ENCODE data around the gene KIF26B.

Gene KIF26B

DNA sequence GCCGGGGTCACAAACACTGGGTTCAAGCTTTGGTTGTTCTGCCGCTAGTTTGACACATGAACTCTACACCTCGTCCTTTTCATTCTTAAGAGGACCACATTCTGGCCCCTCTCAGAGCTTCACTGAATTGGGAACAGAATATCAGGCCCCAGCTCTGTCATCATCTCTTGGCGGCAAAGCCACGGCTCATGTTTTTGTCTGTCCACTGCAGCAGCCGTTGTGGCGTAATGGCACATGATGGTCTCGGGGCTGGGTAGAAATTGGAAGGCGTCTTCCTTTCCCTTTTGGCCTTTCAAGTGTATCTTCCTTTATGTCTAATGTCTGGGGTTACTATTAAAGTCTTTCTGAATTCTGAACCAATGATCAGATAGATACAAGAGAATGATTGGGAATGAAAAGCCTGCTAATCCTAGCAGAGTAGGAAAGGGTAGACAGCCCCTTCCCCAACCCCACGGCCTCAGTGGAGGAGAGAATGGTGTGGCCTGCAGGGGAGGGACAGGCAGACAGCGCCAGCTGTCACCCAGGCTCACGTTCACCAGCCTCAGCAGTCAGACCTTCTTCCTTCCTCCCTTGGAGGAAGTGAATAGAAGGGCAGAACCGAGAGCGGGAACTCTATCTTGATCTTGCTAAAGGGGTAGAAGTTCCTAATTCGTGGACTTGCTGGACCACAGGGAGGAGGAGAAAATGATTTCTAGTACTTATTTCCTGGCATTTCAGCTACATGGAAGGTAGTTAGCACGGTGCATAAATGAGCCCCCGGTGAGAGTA is 498.1 kb downstream of the KIF26B start:
- peaks cover 5% of the 10 kb centered on the region for H3K27me3 ChIP-seq (ENCODE audit: insufficient read depth, low read depth, severe bottlenecking)
- H3K4me3 ChIP-seq (ENCODE audit: low read depth, low read length) = no peak overlapping the region
- no peaks in the 10 kb centered on the region for H3K9me3 ChIP-seq (ENCODE audit: severe bottlenecking)
- no peak for DNase-seq
- H3K36me3 ChIP-seq = no peaks in the 10 kb centered on the region
- no peak overlapping the region for H3K27ac ChIP-seq
- TF ChIP-seq, protein P1, sequence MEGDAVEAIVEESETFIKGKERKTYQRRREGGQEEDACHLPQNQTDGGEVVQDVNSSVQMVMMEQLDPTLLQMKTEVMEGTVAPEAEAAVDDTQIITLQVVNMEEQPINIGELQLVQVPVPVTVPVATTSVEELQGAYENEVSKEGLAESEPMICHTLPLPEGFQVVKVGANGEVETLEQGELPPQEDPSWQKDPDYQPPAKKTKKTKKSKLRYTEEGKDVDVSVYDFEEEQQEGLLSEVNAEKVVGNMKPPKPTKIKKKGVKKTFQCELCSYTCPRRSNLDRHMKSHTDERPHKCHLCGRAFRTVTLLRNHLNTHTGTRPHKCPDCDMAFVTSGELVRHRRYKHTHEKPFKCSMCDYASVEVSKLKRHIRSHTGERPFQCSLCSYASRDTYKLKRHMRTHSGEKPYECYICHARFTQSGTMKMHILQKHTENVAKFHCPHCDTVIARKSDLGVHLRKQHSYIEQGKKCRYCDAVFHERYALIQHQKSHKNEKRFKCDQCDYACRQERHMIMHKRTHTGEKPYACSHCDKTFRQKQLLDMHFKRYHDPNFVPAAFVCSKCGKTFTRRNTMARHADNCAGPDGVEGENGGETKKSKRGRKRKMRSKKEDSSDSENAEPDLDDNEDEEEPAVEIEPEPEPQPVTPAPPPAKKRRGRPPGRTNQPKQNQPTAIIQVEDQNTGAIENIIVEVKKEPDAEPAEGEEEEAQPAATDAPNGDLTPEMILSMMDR (IDR thresholded peaks at IDR 0.05; ENCODE audit: low read depth, low read length) = no peak

DNA sequence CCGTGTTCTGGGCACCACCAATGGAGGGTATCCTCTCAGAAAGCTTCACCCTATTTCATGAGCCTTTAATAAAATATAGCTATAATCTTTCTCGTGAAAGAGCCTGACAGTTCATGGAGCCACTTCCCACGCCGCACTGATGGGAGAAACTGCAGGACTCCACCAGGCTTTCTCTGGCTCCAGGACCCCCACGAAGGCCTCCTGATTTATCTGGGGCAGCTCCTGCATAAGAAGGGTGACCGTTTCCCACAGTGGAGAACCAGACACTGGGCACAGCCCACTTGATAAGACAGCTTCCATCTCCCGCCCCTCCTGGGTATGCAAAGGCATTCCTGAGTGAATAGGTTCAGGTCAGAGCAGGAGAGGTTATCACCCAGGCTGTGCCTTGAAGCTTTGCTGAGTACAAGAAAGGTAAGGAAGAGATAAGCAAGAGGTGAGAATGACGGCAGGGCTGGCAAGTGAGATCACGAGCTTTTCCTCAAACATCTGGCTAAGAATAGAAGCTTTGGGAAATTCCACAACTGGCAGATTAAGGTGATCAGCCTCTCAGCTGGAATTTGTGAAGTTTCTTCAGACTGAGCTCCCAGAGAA is 499.8 kb downstream of the KIF26B start:
- H3K36me3 ChIP-seq = no peaks in the 10 kb centered on the region
- H3K27ac ChIP-seq = no peak overlapping the region
- no peaks in the 10 kb centered on the region for H3K9me3 ChIP-seq (ENCODE audit: severe bottlenecking)
- DNase-seq = no peak
- no peak overlapping the region for H3K4me3 ChIP-seq (ENCODE audit: low read depth, low read length)
- TF ChIP-seq, protein P1 (IDR thresholded peaks at IDR 0.05; ENCODE audit: low read depth, low read length) = no peak
- H3K27me3 ChIP-seq (ENCODE audit: insufficient read depth, low read depth, severe bottlenecking) = peaks cover 4% of the 10 kb centered on the region

GRCh38 chr1:245656189-245656717 is 501.5 kb downstream of the KIF26B start:
- no peak for DNase-seq
- Histone ChIP-seq H3K36me3 (no peaks in the 10 kb centered on the region), H3K4me3 (ENCODE audit: low read depth, low read length) (no peak overlapping the region), H3K9me3 (ENCODE audit: severe bottlenecking) (no peaks in the 10 kb centered on the region), H3K27me3 (ENCODE audit: insufficient read depth, low read depth, severe bottlenecking) (no peaks in the 10 kb centered on the region), H3K27ac (no peak overlapping the region)
- TF ChIP-seq, protein P1 (IDR thresholded peaks at IDR 0.05; ENCODE audit: low read depth, low read length) = no peak

- no peak overlapping the region for H3K4me3 ChIP-seq (ENCODE audit: low read depth, low read length)
- no peak for DNase-seq
- TF ChIP-seq, protein P1 (IDR thresholded peaks at IDR 0.05; ENCODE audit: low read depth, low read length) = no peak
- no peaks in the 10 kb centered on the region for H3K27me3 ChIP-seq (ENCODE audit: insufficient read depth, low read depth, severe bottlenecking)
- H3K36me3 ChIP-seq = no peaks in the 10 kb centered on the region
- no peak overlapping the region for H3K27ac ChIP-seq
- no peaks in the 10 kb centered on the region for H3K9me3 ChIP-seq (ENCODE audit: severe bottlenecking)
These were observed 502.6 kb downstream of the KIF26B start for GRCh38 chr1:245657371-245657770.

DNA sequence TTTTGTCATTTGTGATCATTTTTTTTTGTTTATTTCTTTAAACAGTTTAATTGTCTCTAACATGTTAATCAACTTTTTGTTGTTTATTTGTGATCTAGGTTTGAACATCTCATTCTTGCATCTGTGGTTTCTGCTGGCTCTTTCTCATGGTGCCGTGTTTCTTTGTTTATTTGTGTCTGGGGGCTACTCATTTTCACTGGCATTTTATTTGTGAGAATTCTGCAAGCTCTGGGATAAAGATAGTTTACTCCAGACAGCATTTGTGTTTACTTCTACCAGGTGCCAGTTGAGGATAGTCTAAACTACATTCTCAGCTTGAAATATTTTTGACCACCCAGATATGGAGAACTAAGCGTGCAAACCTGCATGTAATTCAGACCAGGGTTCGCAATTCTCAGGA is 508.6 kb downstream of the KIF26B start:
- peaks cover 2% of the 10 kb centered on the region for H3K9me3 ChIP-seq (ENCODE audit: severe bottlenecking)
- no peaks in the 10 kb centered on the region for H3K27me3 ChIP-seq (ENCODE audit: insufficient read depth, low read depth, severe bottlenecking)
- no peak overlapping the region for H3K4me3 ChIP-seq (ENCODE audit: low read depth, low read length)
- no peak overlapping the region for H3K27ac ChIP-seq
- no peaks in the 10 kb centered on the region for H3K36me3 ChIP-seq
- TF ChIP-seq, protein P1 (IDR thresholded peaks at IDR 0.05; ENCODE audit: low read depth, low read length) = no peak
- no peak for DNase-seq

All from WERI-Rb-1 (cell line).